BJ (cell line): ENCODE data around the gene MICAL3. TPM values are rescaled to one million over a fixed set of nuclear protein-coding genes. Genes with fewer than 3 reads are reported as not detected.
A peak's percentile ranks its signal among the peaks of the same experiment; 100 is the strongest.

ENCODE experiments used
- CTCF ChIA-PET: fragments of 350-600 bp; formaldehyde crosslinking; extraction: SDS; loops from one replicate; lab custom pipeline; 2021; ENCODE audit warnings: antibody characterized with exemption, inconsistent platforms; lab: Yijun Ruan, JAX
- POLR2A ChIA-PET: fragments of 300-600 bp; sonication (Branson Sonifier 250); formaldehyde crosslinking; extraction: SDS; loops from one replicate; lab custom pipeline; 2021; ENCODE audit warnings: antibody characterized with exemption; lab: Charles Lee
- DNase-seq: peaks from one replicate; pipeline ENCODE4 v3.0.0-alpha.2; 2011; ENCODE audit warnings: low read depth
- H3K27me3 ChIP-seq: 2 replicates; pipeline ENCODE4 v1.6.0; 2011; ENCODE audit warnings: low read length; ENCODE audit not compliant: control insufficient read depth, insufficient read depth
- H3K36me3 ChIP-seq: 2 replicates; pipeline ENCODE4 v1.5.1; 2011; ENCODE audit warnings: low read length; ENCODE audit not compliant: control insufficient read depth, insufficient read depth
- H3K4me3 ChIP-seq: 2 replicates; pipeline ENCODE4 v1.5.1; 2011; ENCODE audit warnings: low read depth, mild to moderate bottlenecking, control low read depth, low read length
- CTCF ChIP-seq: IDR thresholded peaks from 2 replicates; pipeline ENCODE4 v1.5.1; 2011; ENCODE audit warnings: low read depth, mild to moderate bottlenecking, control low read depth, inconsistent platforms, low read length, moderate library complexity; ENCODE audit not compliant: insufficient read depth
- polyA plus RNA-seq: library from polyadenylated mRNA; depleted of rRNA; stranded (reverse); fragments of >200 nt; gene quantifications from 2 replicates; pipeline ENCODE4 v1.2.3, GENCODE V29; 2011

Gene MICAL3
- polyA plus RNA-seq, 1 experiment, result 16.4 TPM

GRCh38 chr22:17969701-17970113, 54.7 kb downstream of the MICAL3 start:
- no peak for TF ChIP-seq CTCF
- Histone ChIP-seq H3K36me3 (no peaks in the 10 kb centered on the region), H3K27me3 (no peaks in the 10 kb centered on the region), H3K4me3 (no peak overlapping the region)
- ChIA-PET POLR2A (no interaction called here), CTCF (interaction anchor here (1.3 to 1.6 kb wide), 2 partner anchors 16 to 106 kb away, joined by 3 to 4 read pairs; no protein-coding TSS in a partner anchor)
- peak; percentile 62 for DNase-seq

- DNase-seq, result no peak
- CTCF ChIA-PET, result no interaction called here
- H3K4me3 ChIP-seq, result no peak overlapping the region
- POLR2A ChIA-PET, result no interaction called here
- no peaks in the 10 kb centered on the region for H3K27me3 ChIP-seq
- no peaks in the 10 kb centered on the region for H3K36me3 ChIP-seq
- TF ChIP-seq CTCF, result no peak
These were observed 56.2 kb downstream of the MICAL3 start for GRCh38 chr22:17968126-17968525.

- POLR2A ChIA-PET, result no interaction called here
- Histone ChIP-seq H3K36me3 (no peaks in the 10 kb centered on the region), H3K4me3 (no peak overlapping the region), H3K27me3 (no peaks in the 10 kb centered on the region)
- TF ChIP-seq CTCF, result no peak
- CTCF ChIA-PET, result interaction anchor here (1.6 kb wide), 1 partner anchor 24 kb away, joined by 4 read pairs; no protein-coding TSS in a partner anchor
- DNase-seq, result no peak
These were observed 58.0 kb downstream of the MICAL3 start for GRCh38 chr22:17966403-17966717.

- Histone ChIP-seq H3K4me3 (no peak overlapping the region), H3K27me3 (no peaks in the 10 kb centered on the region), H3K36me3 (no peaks in the 10 kb centered on the region; the same call in 1 of the 2 replicates)
- POLR2A ChIA-PET, result no interaction called here
- TF ChIP-seq CTCF, result no peak
- DNase-seq, result no peak
- CTCF ChIA-PET, result interaction anchor here (1.6 kb wide), 1 partner anchor 24 kb away, joined by 4 read pairs; no protein-coding TSS in a partner anchor
These were observed 58.6 kb downstream of the MICAL3 start for GRCh38 chr22:17965538-17966402.

GRCh38 chr22:17964643-17965042, 59.7 kb downstream of the MICAL3 start:
- POLR2A ChIA-PET, result interaction anchor here (0.6 kb wide), 1 partner anchor 388 kb away, joined by 3 read pairs; no protein-coding TSS in a partner anchor
- no peak for DNase-seq
- Histone ChIP-seq H3K36me3 (peaks cover 2% of the 10 kb centered on the region), H3K27me3 (no peaks in the 10 kb centered on the region), H3K4me3 (no peak overlapping the region)
- TF ChIP-seq CTCF, result no peak
- CTCF ChIA-PET, result interaction anchor here (1.3 kb wide), 1 partner anchor 112 kb away, joined by 3 read pairs; no protein-coding TSS in a partner anchor
